Upper lobe of right lung (tissue), 1 donor: ENCODE measurements around the gene L2HGDH. TPM values are rescaled to one million over a fixed set of nuclear protein-coding genes. Genes with fewer than 3 reads are reported as not detected.

ENCODE experiments used
- ATAC-seq: fragments of 200-7000 bp; cut with Tn5 transposase; one replicate; pipeline ENCODE4 v1.9.1; 2020; ENCODE audit warnings: mild to moderate bottlenecking, moderate library complexity
- DNase-seq: peaks from one replicate; pipeline ENCODE4 v3.0.0-alpha.2; 2020
- H3K27ac ChIP-seq: fragments of 200-600 bp; one replicate; pipeline ENCODE4 v1.8.0; 2022
- H3K27me3 ChIP-seq: fragments of 200-600 bp; one replicate; pipeline ENCODE4 v1.8.0; 2022; ENCODE audit warnings: mild to moderate bottlenecking
- H3K36me3 ChIP-seq: fragments of 200-600 bp; one replicate; pipeline ENCODE4 v1.8.0; 2022
- H3K4me1 ChIP-seq: fragments of 200-600 bp; one replicate; pipeline ENCODE4 v1.8.0; 2022
- H3K4me3 ChIP-seq: fragments of 200-600 bp; one replicate; pipeline ENCODE4 v1.8.0; 2022; ENCODE audit warnings: mild to moderate bottlenecking
- H3K9me3 ChIP-seq: fragments of 200-600 bp; one replicate; pipeline ENCODE4 v1.8.0; 2022
- intact Hi-C: fragments of 100-400 bp; cut with DNase I; formaldehyde crosslinking; loops from one replicate; pipeline ENCODE4 v1.11.0; 2022
- total RNA-seq: library from RNA; stranded (reverse); fragmentation: NEBNext Ultra II Directional; extraction: Animal tissue kit (Norgen Biotek cat#: 25700); gene quantifications from one replicate; pipeline ENCODE4 v1.2.1, GENCODE V29; 2021
- TF ChIP-seq, protein P1 (sequence below): fragments of 200-600 bp; IDR thresholded peaks from one replicate; pipeline ENCODE4 v1.8.0; 2022; ENCODE audit warnings: antibody characterized with exemption
- donor health status: DM: no; HTN: yes; CAD: no; lungs with severe emphysema.

Gene L2HGDH
- total RNA-seq, 1 donor from 2014 or later = 4.5 TPM

DNA sequence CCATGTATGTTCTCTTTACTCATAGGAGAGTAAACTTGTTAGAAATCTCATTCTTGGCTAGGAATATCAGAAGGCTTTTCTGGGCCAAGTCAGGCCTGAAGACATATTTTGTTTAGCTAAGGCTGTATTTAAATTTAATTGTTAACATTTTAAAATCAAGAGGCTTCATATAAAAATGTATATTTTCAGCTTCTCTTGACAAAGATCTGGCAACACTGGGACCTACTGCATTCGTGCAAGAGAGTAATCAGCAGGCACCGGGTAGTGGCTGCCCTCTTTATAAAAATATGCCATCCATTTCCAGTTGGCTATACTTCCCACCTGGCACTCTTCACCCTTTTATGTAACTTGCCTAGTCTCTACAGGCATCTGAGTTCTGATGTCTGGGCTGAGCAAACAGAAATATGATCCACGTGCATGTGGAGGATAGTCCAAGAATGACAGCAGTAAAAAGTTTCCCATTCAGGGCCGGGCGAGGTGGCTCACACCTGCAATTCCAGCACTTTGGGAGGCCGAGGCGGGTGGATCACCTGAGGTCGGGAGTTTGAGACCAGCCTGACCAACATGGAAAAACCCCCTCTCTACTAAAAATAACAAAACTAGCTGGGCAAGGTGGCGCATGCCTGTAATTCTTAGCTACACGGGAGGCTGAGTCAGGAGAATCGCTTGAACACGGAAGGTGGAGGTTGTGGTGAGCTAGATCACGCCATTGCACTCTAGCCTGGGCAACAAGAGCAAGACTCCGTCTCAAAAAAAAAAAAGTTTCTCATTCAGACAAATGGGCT is 78.7 kb downstream of the L2HGDH start:
- no peak for ATAC-seq
- no peak overlapping the region for H3K27ac ChIP-seq
- H3K36me3 ChIP-seq = no peaks in the 10 kb centered on the region
- intact Hi-C loops = no loop called here
- H3K4me3 ChIP-seq = no peak overlapping the region
- no peaks in the 10 kb centered on the region for H3K27me3 ChIP-seq
- DNase-seq = no peak
- no peaks in the 10 kb centered on the region for H3K9me3 ChIP-seq
- TF ChIP-seq, protein P1, sequence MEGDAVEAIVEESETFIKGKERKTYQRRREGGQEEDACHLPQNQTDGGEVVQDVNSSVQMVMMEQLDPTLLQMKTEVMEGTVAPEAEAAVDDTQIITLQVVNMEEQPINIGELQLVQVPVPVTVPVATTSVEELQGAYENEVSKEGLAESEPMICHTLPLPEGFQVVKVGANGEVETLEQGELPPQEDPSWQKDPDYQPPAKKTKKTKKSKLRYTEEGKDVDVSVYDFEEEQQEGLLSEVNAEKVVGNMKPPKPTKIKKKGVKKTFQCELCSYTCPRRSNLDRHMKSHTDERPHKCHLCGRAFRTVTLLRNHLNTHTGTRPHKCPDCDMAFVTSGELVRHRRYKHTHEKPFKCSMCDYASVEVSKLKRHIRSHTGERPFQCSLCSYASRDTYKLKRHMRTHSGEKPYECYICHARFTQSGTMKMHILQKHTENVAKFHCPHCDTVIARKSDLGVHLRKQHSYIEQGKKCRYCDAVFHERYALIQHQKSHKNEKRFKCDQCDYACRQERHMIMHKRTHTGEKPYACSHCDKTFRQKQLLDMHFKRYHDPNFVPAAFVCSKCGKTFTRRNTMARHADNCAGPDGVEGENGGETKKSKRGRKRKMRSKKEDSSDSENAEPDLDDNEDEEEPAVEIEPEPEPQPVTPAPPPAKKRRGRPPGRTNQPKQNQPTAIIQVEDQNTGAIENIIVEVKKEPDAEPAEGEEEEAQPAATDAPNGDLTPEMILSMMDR = no peak
- H3K4me1 ChIP-seq = peaks cover 15% of the 10 kb centered on the region

DNA sequence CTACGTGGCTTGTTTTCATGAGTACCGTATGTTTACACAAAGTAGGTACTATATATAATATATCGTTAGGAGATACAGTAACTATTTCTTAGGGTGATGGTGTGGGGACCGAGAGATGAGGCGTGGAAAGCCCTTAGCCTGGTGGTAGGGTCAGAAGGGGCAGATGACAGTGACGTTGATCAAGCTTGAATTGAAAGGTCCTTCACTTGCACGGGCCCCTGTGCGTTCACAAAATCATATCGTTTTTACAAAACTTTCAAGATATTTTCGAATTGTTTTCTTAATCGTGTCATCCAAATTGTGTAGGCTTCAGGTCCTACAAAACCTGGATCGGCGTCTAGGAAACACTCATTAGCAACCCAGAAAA is 79.8 kb downstream of the L2HGDH start:
- DNase-seq (no peak), ATAC-seq (no peak)
- H3K36me3 ChIP-seq = no peaks in the 10 kb centered on the region
- H3K4me3 ChIP-seq = peak overlapping the region; percentile 78
- peak overlapping the region; percentile 96 for H3K27ac ChIP-seq
- H3K4me1 ChIP-seq = peaks cover 17% of the 10 kb centered on the region
- intact Hi-C loops = no loop called here
- H3K27me3 ChIP-seq = no peaks in the 10 kb centered on the region
- TF ChIP-seq, protein P1 = no peak
- no peaks in the 10 kb centered on the region for H3K9me3 ChIP-seq

DNA sequence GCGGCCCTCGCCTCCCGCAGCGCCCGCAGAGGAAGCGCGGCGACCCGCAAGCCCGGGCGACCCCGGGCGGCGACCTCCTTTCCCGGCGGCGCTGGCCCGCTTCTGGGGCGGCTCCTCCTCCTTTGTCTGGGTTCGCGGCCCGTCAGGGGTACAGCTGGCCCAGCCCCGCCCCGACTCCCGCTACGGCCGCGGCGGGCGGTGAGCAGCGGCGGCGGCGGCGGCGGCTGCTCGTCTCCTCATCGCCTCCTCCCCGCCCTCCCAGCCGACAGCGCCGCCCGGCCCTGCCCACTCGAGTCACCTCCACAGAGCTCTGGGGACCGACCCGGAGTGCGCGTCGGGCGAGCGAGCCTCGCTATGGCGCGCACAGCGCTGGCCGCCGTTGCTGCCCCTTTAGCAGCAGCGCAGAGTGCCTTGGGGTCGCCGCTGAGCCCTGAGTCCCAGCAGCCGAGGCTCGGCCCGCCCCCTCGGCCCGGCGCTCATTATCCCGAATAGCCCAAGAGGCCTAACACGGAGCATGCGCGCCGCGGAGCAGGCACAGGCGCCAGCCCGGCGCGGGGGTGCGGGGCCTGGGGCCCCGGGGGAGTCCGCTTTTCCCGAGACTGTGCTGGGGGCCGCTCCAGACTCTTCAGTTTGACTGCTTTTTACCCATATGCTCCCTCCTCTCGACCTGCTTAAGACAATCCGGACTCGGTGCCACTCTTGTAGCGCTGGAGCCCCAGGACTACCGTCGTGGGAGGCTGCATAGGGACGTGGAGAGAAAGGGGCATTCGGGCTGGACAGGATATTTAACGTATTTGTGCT is 80.4 kb downstream of the L2HGDH start, which contains the start of gene SOS2:
Gene SOS2 (minus strand): TSS at position 104 of the 801 bp plus-strand sequence. CDS start 295 bp downstream, outside the sequence.
- intact Hi-C loops = no loop called here
- H3K4me3 ChIP-seq = peak within 1 kb of the TSS; percentile 78
- no peaks in the 10 kb centered on the region for H3K27me3 ChIP-seq
- TF ChIP-seq, protein P1 = no peak
- peak within 1 kb of the TSS; percentile 96 for H3K27ac ChIP-seq
- DNase-seq (peak; percentile 95), ATAC-seq (peak; percentile 98)
- H3K4me1 ChIP-seq = peaks cover 21% of the 10 kb centered on the region
- H3K9me3 ChIP-seq = no peaks in the 10 kb centered on the region
- no peaks in the 10 kb centered on the region for H3K36me3 ChIP-seq

DNA sequence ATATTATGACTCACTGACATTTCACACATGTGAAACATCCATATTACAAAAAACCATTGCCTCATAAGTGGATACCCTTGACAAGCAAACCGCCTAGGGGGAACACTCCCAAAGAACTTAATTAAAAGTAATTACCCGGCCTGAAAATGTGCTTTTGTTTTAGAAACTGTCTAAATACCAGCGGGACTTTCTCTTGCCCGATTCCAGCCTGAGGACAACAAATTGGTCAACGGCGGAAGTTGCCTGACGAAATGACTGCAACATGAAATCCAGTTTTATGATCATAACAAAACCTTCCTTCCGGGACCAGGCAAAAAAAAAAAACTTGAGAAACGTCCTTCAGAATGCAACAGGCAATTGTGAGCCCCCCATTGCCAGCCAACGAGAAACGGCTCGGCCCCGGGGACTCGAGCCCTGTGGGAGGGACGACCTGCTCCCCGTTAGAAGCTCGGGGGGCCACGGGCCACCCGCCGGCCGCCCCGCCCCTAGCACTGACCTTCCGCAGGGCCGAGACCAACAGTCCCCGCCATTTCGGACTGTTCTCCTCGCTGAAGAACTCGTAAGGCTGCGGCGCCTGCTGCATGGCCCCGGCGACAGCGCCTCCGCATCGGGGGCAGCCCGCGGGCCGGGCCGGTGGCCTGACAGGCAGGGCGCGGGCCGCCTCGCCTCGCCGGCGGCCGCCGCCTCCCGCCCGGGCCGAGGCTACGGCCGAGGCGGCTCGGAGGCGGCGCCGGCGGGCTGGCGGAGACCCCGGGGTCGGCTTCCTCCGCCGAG is 81.1 kb downstream of the L2HGDH start:
- Histone ChIP-seq H3K27me3 (no peaks in the 10 kb centered on the region), H3K27ac (peak overlapping the region; percentile 96), H3K9me3 (no peaks in the 10 kb centered on the region), H3K36me3 (no peaks in the 10 kb centered on the region), H3K4me3 (peak overlapping the region; percentile 78), H3K4me1 (peaks cover 29% of the 10 kb centered on the region)
- TF ChIP-seq, protein P1 = no peak
- peak; percentile 82 for DNase-seq
- ATAC-seq = peak; percentile 48
- intact Hi-C loops = no loop called here

DNA sequence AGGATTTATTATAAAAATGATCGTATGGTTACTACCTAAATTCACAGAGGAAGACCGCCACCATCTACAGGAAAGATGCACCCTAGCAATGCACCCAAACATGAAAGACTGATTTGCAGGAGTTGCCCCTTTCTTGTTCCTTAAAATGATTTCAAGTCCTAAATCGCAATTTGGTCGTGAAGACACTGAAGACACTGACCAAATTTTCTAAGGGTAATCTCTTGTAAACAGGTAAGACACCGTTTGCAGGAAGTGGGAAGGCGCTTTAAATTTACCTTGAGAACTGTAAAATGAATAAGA is 81.7 kb downstream of the L2HGDH start:
- Histone ChIP-seq H3K9me3 (no peaks in the 10 kb centered on the region), H3K36me3 (no peaks in the 10 kb centered on the region), H3K4me3 (peak overlapping the region; percentile 78), H3K27me3 (no peaks in the 10 kb centered on the region), H3K4me1 (peaks cover 33% of the 10 kb centered on the region), H3K27ac (peak overlapping the region; percentile 96)
- intact Hi-C loops = no loop called here
- ATAC-seq (no peak), DNase-seq (no peak)
- TF ChIP-seq, protein P1 = no peak
